ENCODE measurements around the gene TMSB4X. TPM values are rescaled to one million over a fixed set of nuclear protein-coding genes. Genes with fewer than 3 reads are reported as not detected.
A peak's percentile ranks its signal among the peaks of the same experiment; 100 is the strongest.
"Not testable (repeated sequence)": the region's sequence is repeated elsewhere in the genome, so short reads cannot be mapped to it uniquely, and the experiment has no call there.

Gene TMSB4X
- total RNA-seq, 1 experiment from 2014 or later, result 801 TPM

DNA sequence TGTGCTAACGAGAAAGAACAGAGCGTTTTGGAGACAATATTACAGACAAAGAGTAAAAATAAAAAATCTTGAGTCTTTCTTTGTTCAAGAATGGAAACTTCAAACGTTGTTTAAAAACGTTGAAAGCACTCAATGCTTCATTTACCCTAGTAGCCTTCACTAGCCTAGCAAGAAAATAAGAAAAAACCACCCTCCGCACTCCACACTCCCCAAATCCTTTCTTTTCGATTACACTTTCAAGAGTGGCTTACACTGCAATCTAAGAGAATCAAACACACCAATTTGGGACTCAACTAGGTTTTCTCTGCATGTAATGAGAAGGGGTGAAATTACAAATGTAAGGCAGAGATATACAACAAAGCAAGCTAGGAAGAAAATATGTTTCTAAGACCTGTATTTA lies 4.7 kb downstream of the TMSB4X start:
- Mint-ChIP-seq H3K36me3 (ENCODE audit: insufficient read depth, unreplicated experiment) (peaks cover 24% of the 10 kb centered on the region), H3K27me3 (ENCODE audit: insufficient read depth, unreplicated experiment) (peaks cover 18% of the 10 kb centered on the region), H3K4me1 (ENCODE audit: insufficient read depth, unreplicated experiment) (peaks cover 22% of the 10 kb centered on the region), H3K9me3 (ENCODE audit: unreplicated experiment) (no peaks in the 10 kb centered on the region), H3K27ac (ENCODE audit: low read depth, unreplicated experiment) (no peak overlapping the region), H3K4me3 (ENCODE audit: unreplicated experiment) (no peak overlapping the region)
- BruUV-seq (replicated peaks), result no TSS peak
- no peak for DNase-seq (ENCODE audit: unreplicated experiment)
- TF ChIP-seq, protein P1, sequence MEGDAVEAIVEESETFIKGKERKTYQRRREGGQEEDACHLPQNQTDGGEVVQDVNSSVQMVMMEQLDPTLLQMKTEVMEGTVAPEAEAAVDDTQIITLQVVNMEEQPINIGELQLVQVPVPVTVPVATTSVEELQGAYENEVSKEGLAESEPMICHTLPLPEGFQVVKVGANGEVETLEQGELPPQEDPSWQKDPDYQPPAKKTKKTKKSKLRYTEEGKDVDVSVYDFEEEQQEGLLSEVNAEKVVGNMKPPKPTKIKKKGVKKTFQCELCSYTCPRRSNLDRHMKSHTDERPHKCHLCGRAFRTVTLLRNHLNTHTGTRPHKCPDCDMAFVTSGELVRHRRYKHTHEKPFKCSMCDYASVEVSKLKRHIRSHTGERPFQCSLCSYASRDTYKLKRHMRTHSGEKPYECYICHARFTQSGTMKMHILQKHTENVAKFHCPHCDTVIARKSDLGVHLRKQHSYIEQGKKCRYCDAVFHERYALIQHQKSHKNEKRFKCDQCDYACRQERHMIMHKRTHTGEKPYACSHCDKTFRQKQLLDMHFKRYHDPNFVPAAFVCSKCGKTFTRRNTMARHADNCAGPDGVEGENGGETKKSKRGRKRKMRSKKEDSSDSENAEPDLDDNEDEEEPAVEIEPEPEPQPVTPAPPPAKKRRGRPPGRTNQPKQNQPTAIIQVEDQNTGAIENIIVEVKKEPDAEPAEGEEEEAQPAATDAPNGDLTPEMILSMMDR (IDR thresholded peaks at IDR 0.05; ENCODE audit: unreplicated experiment), result no peak
- intact Hi-C loops (cut with micrococcal nuclease), result loop anchor here (2.0 to 5.0 kb wide), 2 partner anchors 243 to 419 kb away; no protein-coding TSS in a partner anchor
- CTCF ChIA-PET, result interaction anchor here (1.1 to 2.8 kb wide), 3 partner anchors 29 to 509 kb away, joined by 4 to 7 read pairs (median 4); no protein-coding TSS in a partner anchor
- POLR2A ChIA-PET, result no interaction called here

DNA sequence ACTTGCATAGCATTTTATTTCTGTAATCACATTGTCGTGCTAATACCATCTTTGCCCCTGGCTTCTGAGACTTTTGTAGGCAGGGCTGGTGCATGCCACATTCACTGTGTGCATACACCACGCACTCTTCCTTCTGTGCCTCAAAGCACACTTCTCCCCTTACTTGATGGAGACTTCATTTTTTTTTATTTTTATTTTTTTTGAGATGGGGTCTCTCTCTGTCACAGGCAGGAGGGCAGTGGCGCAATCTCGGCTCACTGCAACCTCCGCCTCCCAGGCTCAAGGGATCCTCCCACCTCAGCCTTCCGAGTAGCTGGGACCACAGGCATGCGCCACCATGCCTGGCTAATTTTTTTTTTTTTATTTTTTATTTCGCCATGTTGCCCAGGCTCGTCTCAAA lies 5.1 kb downstream of the TMSB4X start:
- H3K9me3 Mint-ChIP-seq (ENCODE audit: unreplicated experiment); H3K27ac Mint-ChIP-seq (ENCODE audit: low read depth, unreplicated experiment); DNase-seq (ENCODE audit: unreplicated experiment); BruUV-seq (replicated peaks); POLR2A ChIA-PET; H3K4me3 Mint-ChIP-seq (ENCODE audit: unreplicated experiment); intact Hi-C loops (cut with micrococcal nuclease): not testable (repeated sequence)
- CTCF ChIA-PET, result interaction anchor here (1.3 kb wide), 1 partner anchor 508 kb away, joined by 4 read pairs; no protein-coding TSS in a partner anchor
- peaks cover 26% of the 10 kb centered on the region for H3K4me1 Mint-ChIP-seq (ENCODE audit: insufficient read depth, unreplicated experiment)
- H3K36me3 Mint-ChIP-seq (ENCODE audit: insufficient read depth, unreplicated experiment), result peaks cover 21% of the 10 kb centered on the region
- H3K27me3 Mint-ChIP-seq (ENCODE audit: insufficient read depth, unreplicated experiment), result peaks cover 18% of the 10 kb centered on the region

DNA sequence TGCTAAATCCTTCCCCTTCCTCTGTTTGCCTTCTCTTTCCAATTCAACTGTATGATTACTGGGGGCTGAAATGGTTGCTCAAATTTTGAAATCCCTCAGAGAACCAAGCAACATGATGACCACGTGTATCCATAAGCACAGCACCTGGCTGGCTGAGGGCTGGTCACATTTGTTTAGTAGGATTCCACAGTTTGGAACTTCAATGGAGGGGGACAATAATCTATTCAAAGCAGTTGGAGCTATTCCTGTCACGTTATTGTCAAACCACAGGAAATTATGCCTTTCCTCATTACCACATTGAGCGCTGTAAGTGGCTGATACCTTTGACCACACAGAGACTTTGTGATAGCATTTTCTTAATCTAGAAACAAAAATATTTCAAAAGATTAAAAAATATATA lies 7.0 kb downstream of the TMSB4X start:
- peaks cover 8% of the 10 kb centered on the region for H3K9me3 Mint-ChIP-seq (ENCODE audit: unreplicated experiment)
- H3K27me3 Mint-ChIP-seq (ENCODE audit: insufficient read depth, unreplicated experiment), result peaks cover 18% of the 10 kb centered on the region
- POLR2A ChIA-PET, result interaction anchor here (0.7 kb wide), 1 partner anchor 22 kb away, joined by 3 read pairs; no protein-coding TSS in a partner anchor
- DNase-seq (ENCODE audit: unreplicated experiment), result no peak
- peaks cover 39% of the 10 kb centered on the region for H3K4me1 Mint-ChIP-seq (ENCODE audit: insufficient read depth, unreplicated experiment)
- BruUV-seq (replicated peaks), result no TSS peak
- CTCF ChIA-PET, result interaction anchor here (0.7 kb wide), 1 partner anchor 35 kb away, joined by 3 read pairs; no protein-coding TSS in a partner anchor
- TF ChIP-seq, protein P1 (IDR thresholded peaks at IDR 0.05; ENCODE audit: unreplicated experiment), result no peak
- no peak overlapping the region for H3K4me3 Mint-ChIP-seq (ENCODE audit: unreplicated experiment)
- H3K27ac Mint-ChIP-seq (ENCODE audit: low read depth, unreplicated experiment), result no peak overlapping the region
- intact Hi-C loops (cut with micrococcal nuclease), result no loop called here
- peaks cover 7% of the 10 kb centered on the region for H3K36me3 Mint-ChIP-seq (ENCODE audit: insufficient read depth, unreplicated experiment)

DNA sequence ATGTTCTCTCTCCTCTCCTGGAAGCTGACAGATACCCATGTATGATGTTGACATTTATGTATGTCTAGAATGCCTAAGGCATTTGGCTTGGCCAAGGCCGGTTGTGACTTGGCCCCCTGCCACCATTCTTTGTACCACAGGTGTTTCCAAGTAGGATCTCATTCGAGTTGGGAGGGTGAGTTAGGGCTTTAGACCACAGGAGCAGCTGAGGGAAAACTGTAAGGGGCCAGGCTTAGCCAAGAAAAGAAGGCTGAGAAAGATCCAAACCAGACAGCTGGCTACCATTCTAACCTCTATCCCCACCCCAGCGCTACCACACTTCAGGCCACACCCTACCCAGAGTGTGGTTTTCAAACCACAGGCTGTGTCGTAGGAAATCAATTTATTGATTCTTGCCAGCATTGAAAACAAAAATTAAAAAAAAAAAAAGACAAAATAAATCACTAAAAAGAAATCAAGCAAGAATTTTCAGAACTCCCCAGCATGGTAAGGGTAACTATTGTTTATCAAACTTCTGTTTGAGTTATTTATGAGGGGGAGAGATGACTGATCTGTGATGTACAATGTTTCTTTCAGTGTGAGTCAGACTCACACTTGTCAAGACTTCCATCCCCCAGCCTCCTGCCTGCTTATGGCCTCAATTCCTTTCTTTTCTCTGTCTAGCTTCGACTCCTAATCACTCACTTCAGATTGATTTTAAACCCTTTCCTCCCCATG lies 9.9 kb downstream of the TMSB4X start:
- CTCF ChIA-PET, result interaction anchor here (0.7 kb wide), 2 partner anchors 37 to 157 kb away, joined by 3 read pairs; no protein-coding TSS in a partner anchor
- Mint-ChIP-seq H3K36me3 (ENCODE audit: insufficient read depth, unreplicated experiment) (no peaks in the 10 kb centered on the region), H3K9me3 (ENCODE audit: unreplicated experiment) (peaks cover 9% of the 10 kb centered on the region), H3K4me3 (ENCODE audit: unreplicated experiment) (no peak overlapping the region), H3K4me1 (ENCODE audit: insufficient read depth, unreplicated experiment) (peaks cover 32% of the 10 kb centered on the region), H3K27me3 (ENCODE audit: insufficient read depth, unreplicated experiment) (no peaks in the 10 kb centered on the region), H3K27ac (ENCODE audit: low read depth, unreplicated experiment) (peak overlapping the region; percentile 68)
- no TSS peak for BruUV-seq (replicated peaks)
- POLR2A ChIA-PET, result interaction anchor here (0.8 to 3.0 kb wide), 6 partner anchors 8 to 448 kb away, joined by 3 to 7 read pairs (median 4); partner anchors contain the start of gene TMSB4X
- TF ChIP-seq, protein P1 (IDR thresholded peaks at IDR 0.05; ENCODE audit: unreplicated experiment), result no peak
- intact Hi-C loops (cut with micrococcal nuclease), result no loop called here
- DNase-seq (ENCODE audit: unreplicated experiment), result peak; percentile 97
